Left kidney (tissue), 2 donors: Measurements from ENCODE around the gene FAF2. TPM values are rescaled to one million over a fixed set of nuclear protein-coding genes. Genes with fewer than 3 reads are reported as not detected.
"Not testable (repeated sequence)": the region's sequence is repeated elsewhere in the genome, so short reads cannot be mapped to it uniquely, and the experiment has no call there.

Experiments
- DNase-seq: peaks from one replicate; pipeline ENCODE4 v3.0.0-alpha.2; 2013
- polyA plus RNA-seq: library from polyadenylated mRNA; unstranded; fragments of 120-200 nt; gene quantifications from one replicate; pipeline ENCODE4 v1.2.1, GENCODE V29; 2013; ENCODE audit not compliant: insufficient read length

The FAF2 gene
- polyA plus RNA-seq, 1 donor, result 56.6 TPM

DNA sequence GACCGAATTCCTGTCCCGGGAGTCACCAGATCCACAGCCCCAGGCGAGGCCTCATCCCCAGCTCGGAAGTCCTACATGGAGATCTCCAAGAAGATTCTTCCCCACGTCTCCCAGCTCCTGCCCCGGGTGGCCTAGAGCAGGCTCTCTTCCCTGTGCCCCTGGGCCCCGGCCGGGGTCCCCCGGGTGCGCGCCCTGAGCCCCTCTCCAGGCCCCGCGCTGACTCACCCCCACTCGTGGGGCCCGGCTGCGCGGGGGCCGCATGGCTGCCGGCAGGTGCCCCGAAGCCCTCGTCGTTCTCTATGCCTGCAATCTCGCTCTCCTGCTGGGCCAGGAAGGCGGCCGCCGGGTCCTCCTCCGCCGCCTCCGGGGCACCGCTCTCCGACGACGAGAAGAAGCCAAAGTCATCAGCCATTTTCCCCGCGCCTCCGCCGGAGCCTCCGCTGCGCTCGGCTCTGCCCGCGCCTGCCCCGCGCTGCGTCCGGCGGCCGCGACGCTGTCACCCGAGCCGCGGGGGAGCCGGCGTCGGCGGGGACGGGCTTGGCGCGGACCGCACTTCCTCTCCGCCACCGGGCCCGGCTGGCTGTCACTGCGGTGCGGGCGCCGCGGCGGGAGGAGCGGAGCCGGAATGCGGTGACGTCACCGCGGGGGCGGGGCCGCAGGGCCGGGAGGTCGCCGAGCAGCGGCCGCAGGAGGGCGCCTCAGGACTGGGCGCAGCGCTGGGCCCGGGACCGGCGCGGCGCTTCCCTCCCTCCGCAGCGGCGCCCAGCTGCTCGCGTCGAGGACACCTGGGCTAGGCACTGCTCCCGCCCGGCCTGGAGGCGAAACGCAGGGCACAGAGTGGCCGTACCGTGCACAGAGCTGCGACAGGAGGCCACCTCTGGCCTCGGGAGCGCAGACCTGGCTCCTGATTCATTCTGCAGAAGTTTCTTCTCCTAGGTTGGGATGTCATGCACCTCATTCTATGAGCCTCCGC lies 31.9 kb upstream of the FAF2 start, which contains the start of gene CLTB:
Gene CLTB (minus strand): TSS at position 588 of the 973 bp plus-strand sequence. CDS start 176 bp downstream, at position 412.
- peak; percentile 83 for DNase-seq

DNA sequence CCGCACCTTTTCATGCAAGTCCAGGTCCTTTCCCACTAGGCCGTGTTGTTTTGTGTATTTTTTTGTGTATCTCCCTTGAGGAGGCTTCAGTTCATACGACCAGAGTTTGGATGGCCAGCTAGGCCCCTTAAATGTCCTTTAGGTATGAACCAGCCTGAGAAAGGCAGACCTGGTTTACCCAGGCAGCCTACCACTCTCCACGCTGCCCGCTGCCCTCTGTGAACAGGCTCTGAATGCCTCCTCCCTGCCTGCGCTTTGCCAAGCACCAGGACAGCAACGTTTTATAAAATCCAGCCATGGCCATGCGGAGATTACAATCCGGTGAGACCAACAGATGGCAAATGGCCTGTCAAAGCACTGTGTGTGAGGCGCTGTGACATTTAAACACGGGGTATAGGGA lies 31.2 kb upstream of the FAF2 start:
- no peak for DNase-seq

DNA sequence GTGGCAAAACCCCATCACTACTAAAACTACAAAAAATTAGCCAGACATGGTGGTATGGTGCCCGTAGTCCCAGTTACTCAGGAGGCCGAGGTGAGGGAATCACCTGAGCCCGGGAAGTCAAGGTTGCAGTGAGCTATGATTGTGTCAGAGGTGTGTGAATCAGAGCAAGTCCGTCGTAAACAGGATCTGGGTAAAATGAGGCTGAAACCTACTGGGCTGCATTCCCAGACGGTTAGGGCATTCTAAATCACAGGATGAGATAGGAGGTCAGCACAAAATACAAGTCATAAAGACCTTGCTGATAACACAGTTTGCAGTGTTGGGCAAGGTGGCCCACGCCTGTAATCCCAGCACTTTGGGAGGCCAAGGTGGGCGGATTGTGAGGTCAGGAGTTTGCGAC lies 29.9 kb upstream of the FAF2 start:
- DNase-seq, result no peak

DNA sequence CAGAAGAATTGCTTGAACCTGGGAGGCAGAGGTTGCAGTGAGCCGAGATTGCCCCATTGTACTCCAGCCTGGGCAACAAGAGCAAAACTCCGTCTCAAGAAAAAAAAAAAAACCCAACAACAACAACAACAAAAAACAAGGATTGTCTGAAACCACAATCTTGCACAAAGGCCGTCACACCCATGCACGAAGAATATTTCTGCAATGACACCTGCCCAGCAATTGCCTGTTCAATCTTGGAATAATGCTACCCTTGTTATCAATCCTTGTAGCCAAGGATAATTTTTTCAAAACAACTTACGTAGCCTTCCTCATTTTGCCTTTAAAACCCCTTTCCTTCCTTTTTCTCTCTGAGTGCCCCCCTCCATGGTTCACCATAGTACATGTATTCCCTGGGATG lies 28.1 kb upstream of the FAF2 start:
- DNase-seq, result no peak

DNA sequence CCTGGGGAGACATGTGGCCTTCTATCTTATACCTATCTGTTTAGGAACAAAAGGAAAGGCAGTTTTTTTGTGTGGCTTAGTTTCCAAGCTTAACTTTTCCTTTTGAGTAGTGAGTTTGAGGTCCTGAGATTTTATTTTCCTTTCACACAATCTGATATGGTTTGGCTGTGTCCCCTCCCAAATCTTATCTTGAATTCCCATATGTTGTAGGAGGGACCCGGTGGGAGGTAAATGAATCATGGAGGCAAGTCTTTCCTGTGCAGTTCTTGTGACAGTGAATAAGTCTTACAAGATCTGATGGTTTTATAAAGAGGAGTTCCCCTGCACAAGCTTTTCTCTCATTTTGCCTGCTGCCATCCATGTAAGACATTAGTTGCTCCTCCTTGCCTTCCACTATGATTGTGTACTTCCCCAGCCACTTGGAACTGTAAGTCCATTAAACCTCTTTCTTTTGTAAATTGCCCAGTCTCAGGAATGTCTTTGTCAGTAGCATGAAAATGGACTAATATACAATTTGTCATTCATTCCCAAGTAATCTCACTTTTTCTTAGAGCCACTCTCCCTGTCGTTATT lies 27.1 kb upstream of the FAF2 start:
- no peak for DNase-seq

DNA sequence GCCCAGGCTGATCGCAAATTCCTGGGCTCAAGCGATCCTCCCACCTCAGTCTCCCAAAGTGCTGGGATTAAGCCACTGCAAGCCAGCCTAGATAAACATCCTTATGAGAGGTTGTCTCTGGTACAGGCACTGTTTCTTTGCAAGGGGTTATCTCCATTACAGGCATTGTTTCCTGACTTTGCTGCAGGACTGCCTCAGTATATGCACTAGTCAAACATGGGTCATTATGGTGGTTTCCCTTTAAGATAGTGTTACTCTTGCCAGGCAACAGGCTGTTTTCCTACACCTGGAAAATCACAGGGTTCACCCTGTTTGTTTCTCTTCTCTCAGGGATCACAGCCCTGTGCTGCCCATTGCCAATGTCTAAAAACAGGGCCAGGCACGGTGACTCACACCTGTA lies 24.0 kb upstream of the FAF2 start:
- no peak for DNase-seq

DNA sequence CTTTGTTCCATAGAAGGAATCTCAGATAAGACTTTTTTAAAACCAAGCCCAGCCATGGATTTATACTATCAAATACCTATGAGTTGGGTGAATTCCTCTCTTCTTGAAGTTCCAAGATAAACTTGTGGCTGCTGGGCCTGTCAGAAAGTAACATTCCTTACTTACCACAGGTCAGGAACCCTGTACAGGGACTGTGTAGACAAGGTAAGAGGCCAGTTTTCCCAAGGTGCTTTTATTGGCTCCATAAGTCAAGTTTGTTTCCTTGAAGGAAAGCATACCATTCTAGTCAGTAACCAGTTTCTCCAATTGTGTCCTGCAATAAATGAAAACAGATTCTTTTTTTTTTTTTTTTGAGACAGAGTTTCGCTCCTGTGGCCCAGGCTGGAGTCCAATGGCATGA lies 23.0 kb upstream of the FAF2 start:
- no peak for DNase-seq

DNA sequence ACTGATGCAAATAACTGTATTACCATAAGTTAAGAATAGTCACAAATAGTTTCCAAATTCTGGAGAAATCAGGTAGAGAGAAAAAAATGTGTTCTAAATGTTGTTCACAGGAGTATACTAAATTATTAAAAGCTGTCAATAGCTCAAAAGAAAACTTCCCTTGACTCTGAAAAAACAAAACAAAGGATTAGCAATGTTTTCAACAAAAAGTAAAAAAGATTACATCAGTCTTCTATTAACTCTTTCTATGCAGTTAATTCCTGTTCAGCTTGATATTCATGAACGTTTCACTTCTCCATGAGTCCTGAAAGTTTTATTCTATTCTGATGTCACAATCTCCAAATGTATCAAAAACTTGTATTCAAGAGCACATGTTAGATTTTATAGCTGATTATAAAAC lies 22.4 kb upstream of the FAF2 start:
- DNase-seq, result no peak

DNA sequence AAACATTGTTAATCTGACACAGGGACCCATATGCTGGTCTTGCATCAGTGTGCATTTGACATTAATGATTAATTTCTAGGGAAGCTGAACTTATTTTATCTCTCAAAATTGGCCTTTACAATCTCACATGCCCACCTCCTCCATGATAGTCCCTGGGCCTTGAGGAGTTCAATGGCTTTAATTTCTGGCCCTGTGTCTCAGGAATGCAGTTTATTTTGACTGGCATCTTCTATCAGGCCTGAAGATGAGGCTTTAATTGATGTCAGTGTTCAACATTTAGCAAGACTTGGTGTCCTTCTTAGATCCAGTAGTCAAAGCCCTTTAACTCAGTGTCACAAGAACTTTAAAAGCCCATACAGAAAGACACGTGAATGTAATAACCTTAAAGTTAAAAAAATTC lies 21.3 kb upstream of the FAF2 start:
- no peak for DNase-seq

DNA sequence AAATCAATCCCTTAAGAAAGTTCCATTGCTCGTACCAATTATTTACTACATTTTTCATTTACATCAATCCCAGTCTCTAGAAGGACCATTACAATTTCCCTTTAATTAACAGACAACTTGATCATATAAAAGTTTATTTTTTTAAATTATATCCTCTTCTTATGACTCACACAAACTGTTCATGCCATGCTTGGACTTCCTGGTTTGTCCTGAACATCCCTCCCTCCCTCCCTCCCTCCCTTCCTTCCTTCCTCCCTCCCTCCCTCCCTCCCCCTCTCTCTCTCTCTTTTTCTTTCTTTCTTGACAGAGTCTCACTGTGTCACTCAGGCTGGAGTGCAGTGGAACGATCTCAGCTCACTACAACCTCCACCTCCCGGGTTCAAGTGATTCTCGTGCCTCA lies 20.2 kb upstream of the FAF2 start:
- no peak for DNase-seq

DNA sequence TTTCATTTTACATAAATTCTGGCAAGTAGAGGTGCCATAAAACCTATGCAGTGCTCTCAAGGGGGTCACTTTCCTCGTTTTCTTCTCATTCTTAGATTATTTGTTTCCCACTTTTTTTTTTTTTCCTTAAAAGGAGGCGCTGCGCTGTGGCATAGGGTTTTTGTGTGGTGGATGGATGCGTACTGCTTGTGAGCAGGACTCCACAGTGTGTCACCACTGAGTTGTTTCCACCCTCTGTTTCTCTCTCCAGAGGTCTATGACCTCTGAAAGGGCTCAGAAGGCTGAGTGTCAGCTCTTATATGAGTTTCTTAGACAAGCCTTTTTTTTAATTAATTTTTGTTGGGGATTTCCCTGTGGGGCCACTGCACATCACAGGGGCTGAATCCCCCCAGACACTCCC lies 18.2 kb upstream of the FAF2 start:
- no peak for DNase-seq

DNA sequence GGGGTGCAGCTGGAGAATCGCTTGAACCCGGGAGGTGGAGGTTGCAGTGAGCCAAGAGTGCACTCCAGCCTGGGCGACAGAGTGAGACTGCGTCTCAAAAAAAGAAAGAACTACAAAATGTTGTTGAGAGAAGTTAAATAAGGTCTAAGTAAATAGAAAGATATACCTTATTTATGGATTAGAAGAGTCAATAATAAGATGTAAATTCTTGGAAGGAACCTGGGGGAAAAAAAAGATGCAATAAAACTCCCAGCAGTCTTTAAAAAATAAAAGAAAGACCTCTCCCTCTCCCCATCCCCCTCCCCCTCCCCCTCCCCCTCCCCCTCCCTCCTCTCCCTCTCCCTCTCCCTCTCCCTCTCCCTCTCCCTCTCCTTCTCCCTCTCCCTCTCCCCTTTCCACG lies 15.5 kb upstream of the FAF2 start:
- DNase-seq, result no peak

DNA sequence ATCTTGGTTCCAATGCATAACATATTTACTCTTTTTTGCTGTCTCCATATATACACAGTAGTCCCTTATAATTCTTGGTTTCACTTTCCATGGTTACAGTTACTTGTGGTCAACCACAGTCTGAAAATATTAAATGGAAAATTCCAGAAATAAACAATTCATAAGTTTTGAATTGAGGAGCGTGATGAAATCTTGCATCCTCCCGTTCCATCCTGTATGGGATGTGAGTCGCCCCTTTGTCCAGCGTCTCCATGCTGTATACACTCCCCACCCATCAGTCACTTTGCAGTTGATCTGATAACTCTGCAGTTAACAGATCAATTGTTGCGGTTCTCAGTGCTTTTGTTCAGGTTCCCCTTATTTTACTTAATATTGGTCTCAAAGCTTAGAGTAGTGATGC lies 11.5 kb upstream of the FAF2 start:
- no peak for DNase-seq

DNA sequence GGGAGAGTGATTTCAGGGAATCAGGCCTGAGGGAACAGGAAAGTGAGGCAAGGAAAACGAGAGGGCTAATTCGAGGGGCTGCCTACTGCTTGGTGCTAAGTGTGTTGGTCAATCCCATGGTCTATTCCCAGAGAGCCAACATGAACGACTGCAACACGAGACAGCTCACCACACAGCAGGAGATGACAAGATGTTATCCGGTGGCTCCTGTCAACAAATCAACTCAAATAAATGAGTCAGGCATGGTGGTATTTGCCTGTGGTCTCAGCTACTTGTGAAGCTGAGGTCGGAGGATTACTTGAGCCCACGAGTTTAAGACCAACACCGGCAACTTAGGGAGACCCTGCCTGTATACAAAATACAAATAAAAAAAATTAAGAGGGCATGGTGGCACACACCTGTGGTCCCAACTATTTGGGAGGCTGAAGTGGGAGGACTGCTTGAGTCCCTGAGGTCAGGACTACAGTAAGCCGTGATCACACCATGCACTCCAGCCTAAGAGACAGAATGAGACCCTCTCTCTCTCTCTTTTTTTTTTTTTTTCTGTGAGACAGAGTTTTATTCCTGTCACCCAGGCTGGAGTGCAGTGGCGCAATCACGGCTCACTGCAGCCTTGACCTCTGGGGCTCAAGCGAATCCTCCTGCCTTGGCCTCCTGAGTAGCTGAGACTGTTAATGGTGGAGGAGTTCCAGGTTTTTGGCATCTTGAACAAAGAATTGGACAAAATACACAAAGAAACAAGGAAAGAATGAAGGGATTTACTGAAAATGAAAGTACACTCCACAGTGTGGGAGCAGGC lies 9.0 kb upstream of the FAF2 start:
- no peak for DNase-seq

DNA sequence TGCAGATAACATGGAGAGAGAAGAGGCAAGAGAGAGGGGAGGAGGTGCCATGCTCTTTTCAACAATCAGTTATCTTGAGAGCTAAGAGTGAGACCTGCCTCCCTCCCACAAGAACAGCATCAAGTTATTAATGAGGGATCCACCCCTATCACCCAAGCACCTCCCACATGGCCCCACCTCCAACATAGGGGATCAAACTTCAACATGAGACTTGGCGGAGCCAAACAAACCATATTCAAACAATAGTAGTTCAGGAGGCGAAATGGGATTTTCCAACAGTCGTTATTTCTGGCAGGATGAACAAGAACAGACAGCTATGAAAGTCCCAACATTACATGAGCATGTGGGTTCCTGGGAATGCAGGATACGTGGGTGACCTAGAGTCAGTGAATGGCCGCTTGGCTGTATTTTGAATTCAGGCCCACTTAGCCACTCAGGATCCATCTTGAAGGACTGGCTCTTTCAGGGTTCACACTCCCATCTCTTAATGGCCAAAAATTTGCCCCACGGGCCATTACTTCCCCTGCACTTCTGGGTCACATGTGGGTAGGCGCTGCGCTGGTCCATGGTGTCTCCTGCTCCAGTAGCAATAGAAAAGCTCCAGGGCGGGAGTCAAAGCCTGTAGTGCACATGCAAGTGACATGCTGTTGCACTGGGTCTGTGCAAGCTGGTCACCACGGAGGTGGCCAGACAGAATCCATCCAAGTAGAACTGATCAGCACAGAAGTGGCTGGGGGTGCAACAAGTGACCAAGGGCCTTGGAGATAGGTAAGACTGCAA lies 7.1 kb upstream of the FAF2 start:
- no peak for DNase-seq

DNA sequence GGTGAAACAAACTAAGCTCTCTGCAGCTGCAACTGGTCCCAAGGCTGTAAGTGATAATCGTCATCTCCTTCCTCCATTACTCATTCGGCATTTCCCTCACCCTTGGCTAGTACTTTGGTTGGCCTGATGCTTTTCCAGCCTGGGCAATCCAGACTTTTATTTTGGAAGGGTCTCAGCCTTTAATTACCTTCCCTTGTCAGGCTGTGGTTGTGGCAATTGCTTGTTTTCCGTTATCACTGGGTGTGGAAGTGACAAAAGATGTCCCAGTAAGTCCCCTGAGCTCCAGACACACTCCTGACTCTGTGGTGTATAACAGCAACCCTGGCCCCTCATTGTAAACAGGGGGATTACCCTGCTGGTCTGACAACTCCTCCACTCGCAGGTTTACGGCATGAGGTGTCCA lies 6.3 kb upstream of the FAF2 start:
- no peak for DNase-seq

DNA sequence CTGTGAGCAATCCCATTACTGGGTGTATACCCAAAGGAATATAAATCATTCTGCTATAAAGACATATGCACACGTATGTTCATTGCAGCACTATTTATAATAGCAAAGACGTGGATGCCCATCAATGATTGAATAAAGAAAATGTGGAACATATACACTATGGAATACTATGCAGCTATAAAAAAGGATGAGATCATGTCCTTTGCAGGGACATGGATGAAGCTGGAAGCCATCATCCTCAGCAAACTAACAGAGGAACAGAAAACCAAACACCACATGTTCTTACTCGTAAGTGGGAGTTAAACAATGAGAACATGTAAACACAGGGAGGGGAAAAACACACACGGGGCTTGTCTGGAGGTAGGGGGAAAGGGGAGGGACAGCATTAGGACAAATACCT lies 5.3 kb upstream of the FAF2 start:
- not testable (repeated sequence) for DNase-seq

DNA sequence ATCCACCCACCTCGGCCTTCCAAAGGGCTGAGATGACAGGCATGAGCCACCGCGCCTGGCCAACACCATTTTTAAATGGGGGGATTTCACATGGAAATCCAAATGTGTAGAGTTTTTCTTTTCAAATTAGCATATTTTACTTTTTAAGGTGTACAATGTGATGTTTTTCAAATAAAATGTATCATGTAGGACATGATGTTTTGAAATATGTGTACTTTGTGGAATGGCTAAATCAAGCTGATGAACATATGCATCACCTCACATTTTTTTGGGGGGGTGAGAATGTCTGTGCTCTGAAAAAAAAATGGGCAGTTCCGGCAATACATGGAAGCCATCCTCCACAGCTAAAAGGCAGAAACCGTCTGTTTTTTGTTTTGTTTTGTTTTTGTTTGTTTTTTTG lies 3.4 kb upstream of the FAF2 start:
- no peak for DNase-seq

DNA sequence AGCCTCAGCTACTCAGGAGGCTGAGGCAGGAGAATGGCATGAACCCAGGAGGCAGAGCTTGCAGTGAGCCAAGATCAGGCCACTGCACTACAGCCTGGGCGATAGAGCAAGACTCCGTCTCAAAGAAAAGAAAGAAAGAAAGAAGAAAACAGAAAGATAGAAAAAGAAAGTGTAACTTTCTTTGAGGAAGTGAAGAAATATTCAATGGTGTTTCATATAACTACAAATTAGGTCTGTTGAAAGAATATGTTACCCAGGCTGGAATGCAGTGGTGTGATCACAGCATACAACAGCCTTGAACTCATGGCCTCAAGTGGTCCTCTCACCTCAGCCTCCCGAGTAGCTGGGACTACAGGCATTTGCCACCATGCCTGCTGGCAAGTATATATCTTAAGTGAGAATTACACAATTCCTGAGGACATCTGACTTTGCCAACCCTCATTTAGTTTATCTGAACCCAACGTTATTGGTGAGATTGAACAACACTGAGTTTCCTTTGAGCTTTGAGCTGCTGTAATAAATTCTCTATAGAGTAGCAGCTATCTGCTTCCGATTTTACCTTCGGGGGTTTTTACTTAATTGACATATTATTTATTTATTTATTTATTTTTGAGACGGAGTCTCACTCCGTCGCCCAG lies 2.0 kb upstream of the FAF2 start:
- no peak for DNase-seq

DNA sequence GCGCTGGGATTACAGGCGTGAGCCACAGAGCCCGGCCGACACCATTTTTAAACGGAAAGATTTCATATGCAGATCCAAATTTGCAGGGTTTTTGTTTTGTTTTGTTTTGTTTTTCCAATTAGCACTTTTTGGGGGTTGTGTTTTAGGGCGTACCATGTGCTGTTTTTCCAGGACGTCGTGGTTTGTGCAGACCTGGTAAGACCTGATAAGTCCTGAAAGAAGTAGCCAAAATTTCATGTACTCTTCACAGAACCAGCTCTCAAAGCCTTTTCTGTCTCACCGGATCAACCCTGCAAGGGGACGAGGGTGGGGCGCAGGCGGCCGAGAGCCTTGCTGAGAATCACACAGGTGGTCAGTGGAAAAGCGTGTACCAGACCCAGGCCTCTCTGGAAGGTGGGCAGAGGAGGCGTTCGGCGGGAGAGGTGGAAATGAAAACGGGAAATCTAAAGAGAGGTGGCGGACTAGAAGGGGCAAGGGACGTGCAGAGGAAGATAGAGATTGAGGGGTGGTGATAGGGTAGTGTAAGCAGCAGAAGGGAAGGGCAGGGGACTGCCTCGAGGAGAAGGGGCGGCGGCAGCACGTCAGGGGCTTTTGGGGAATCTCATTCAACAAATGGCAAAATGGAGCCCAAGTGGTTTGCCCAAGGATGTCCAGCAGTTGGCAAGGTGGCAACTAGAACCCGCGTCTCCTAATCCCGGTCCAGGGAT lies 1.1 kb upstream of the FAF2 start:
- no peak for DNase-seq

DNA sequence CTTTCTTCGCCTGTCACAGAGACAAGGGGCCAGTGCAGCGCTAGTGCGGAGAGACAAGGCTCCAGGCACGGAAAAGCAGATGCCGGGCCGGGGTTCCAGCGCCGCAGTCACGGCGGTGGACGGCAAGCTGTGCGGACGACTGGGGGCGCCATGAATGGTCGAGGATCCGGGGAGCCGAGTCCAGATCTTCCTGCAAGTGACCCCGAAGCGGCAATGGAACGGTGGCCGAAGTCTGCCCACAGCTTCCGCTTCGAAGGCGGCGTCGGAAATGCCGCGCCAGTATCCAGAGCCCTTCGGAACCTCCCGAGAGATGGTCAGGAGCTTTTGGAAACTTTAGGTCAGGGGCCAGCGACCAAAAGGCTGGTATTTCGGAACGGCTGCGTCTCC lies 601 bp upstream of the FAF2 start:
- no peak for DNase-seq
